HG03432 (cell line): ENCODE data around the gene FAM174B.

Experiments used
- ATAC-seq: cut with Tn5 transposase; IDR thresholded peaks from one replicate; pipeline ENCODE4 v1.9.1; 2021; ENCODE audit warnings: mild to moderate bottlenecking, moderate library complexity; ENCODE audit not compliant: unreplicated experiment

The FAM174B gene

DNA sequence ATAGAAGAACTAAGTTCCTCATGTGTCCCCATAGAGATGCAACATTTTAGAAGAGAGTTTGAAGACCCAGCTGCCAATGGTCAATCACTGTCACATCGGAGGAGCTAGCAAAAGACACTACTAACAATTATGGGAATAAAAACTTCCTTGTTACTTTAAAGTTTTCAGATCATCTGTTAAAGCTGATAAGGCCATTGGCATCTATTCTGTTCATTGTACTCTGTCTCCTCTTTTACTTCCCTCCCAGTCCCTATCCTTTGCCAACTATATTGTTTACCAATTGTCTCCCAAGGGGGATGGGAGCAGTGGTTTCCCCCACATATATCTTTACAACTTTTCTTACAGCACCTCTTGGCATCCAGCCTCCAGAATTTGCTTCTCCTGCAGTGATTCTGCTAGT lies 81.0 kb downstream of the FAM174B start:
- ATAC-seq, result no peak

DNA sequence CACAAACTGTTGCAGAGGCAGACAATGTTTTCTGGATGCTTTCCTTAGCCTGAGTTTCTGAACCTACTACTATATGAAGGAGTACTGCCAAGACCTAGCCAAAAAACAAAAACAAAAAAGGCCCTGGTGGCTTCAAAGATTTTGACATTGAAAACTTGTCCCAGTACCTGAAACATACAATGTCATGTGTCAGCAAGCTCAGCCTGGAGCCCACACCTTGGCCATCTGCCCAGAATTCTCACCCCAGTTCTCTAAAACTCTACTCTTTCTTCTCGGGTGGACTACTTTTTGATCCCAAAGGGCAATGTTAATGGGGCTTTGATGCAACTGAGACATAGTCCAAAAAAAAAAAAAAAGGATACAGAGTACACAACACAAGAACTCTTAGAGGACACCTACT lies 81.4 kb downstream of the FAM174B start:
- no peak for ATAC-seq

DNA sequence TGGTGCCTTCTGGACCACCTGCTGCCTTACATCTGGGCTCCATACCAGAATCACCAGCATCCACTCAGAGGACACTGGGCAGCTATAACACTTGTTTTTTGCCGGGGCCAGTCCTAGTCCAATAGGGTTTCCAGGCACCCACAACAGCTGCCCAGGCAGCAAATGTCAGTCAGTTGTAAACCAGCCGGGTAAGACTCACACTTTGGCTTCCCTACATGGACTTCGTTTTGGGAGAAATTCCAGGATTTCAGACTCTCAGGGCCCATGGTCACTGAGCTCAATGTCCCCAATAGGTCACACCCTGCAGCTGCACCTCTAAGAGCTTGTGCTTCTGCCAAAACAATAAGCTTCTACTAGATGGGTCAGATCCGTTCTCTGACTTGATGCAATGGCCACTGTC lies 83.8 kb downstream of the FAM174B start:
- ATAC-seq, result no peak

DNA sequence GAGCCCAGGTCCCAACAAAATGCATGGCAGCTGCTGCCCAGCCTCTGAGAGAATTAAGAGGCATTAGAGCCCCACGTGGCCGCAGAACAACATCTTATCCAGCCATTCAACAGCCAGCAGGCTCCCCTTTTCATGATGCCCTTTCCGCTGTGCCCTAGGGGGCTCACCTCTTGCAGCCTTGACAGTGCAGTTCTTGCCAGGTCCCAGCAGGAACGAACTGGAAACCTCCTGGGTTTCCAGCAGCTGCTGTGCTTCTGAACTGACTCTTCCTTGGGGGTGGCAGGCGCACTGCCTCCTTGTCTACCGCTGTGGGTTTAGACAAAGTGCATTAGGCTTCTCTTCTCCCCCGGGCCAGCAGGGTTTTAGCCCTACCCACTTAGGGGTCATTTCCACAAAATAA lies 85.2 kb downstream of the FAM174B start:
- ATAC-seq, result no peak

DNA sequence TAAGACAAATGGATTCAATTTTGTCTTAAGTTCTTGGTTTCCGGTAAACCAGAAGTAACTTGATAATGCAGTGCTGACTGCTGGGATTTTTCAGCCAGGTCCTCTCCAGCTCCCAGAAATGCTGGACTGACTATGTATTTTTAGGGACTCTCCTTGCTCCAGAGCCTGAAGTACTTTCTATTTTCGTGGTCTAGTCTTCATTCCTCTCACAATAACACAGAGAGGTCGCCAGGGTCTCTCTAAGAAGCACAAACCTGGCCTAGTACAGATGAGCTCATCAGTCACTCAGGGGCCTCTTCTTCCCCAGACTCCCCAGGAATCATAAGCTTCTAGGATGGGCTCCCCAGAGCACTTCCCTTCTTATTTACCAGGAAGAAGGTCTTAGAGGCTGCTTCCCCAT lies 85.8 kb downstream of the FAM174B start:
- no peak for ATAC-seq
